Lower leg skin (tissue), 3 donors: ENCODE data around the gene CREB5.

ENCODE experiments used
- CTCF ChIP-seq, 3 donors: fragments of 450-650 bp; IDR thresholded peaks; one replicate each; pipeline ENCODE4 v1.5.1; 2016; ENCODE audit warnings: antibody characterized with exemption in 3 of 3, mild to moderate bottlenecking in 3 of 3, moderate library complexity in 2 of 3
- POLR2A ChIP-seq, 2 donors: fragments of 450-650 bp; IDR thresholded peaks; one replicate each; pipeline ENCODE4 v1.6.1; 2016 to 2017; ENCODE audit warnings: antibody characterized with exemption in 2 of 2, mild to moderate bottlenecking in 1 of 2, moderate library complexity in 1 of 2

GRCh38 chr7:28542410-28542809, 130.1 kb downstream of the CREB5 start:
- TF ChIP-seq CTCF (IDR thresholded peaks at IDR 0.05) (no peak), POLR2A (IDR thresholded peaks at IDR 0.05) (no peak)
